Sigmoid colon (tissue), 7 donors: ENCODE data around the gene STK25. TPM values are rescaled to one million over a fixed set of nuclear protein-coding genes. Genes with fewer than 3 reads are reported as not detected.
"Not testable (repeated sequence)": the region's sequence is repeated elsewhere in the genome, so short reads cannot be mapped to it uniquely, and the experiment has no call there.

Source experiments
- DNase-seq: peaks from one replicate; pipeline ENCODE4 v3.0.0-alpha.2; 2019
- H3K27ac ChIP-seq, 4 donors: fragments of 200-600 bp; sonication (generic); one replicate each; pipeline ENCODE4 v1.5.1; 2016 to 2019; ENCODE audit warnings: mild to moderate bottlenecking in 1 of 4
- H3K27me3 ChIP-seq, 3 donors: fragments of 200-600 bp; sonication (generic); one replicate each; pipeline ENCODE4 v1.5.1; 2019; ENCODE audit warnings: mild to moderate bottlenecking in 1 of 3
- H3K36me3 ChIP-seq, 4 donors: fragments of 200-600 bp; sonication (generic); one replicate each; pipeline ENCODE4 v1.5.1; 2016 to 2019
- H3K4me1 ChIP-seq, 4 donors: fragments of 200-600 bp; sonication (generic); one replicate each; pipeline ENCODE4 v1.5.1; 2017 to 2019
- H3K4me3 ChIP-seq, 4 donors: fragments of 200-600 bp; sonication (generic); one replicate each; pipeline ENCODE4 v1.5.1; 2017 to 2019; ENCODE audit warnings: mild to moderate bottlenecking in 2 of 4, moderate library complexity in 1 of 4
- H3K9me3 ChIP-seq, 4 donors: fragments of 200-600 bp in 3 of 4; sonication (generic) in 3 of 4; one replicate each; pipeline versions ENCODE4 v1.5.1 to v1.6.1; 2013 to 2019
- EP300 ChIP-seq, 4 donors: sonication (generic); formaldehyde crosslinking; IDR thresholded peaks; one replicate each; pipeline ENCODE4 v1.6.1; 2017; ENCODE audit warnings: antibody characterized with exemption in 4 of 4
- POLR2A ChIP-seq, 2 donors: fragments of 450-650 bp; IDR thresholded peaks; one replicate each; pipeline ENCODE4 v1.6.1; 2016; ENCODE audit warnings: antibody characterized with exemption in 2 of 2, mild to moderate bottlenecking in 2 of 2, moderate library complexity in 2 of 2
- POLR2AphosphoS5 ChIP-seq, 4 donors: sonication (generic); formaldehyde crosslinking; IDR thresholded peaks; one replicate each; pipeline ENCODE4 v1.6.1; 2017; ENCODE audit warnings: antibody characterized with exemption in 4 of 4
- WGBS, 2 donors: extraction: QIAGEN DNeasy Blood & Tissue Kit; methylation state at CpG; one replicate each; pipeline ENCODE4 v1.1.7; 2013; 5-methylcytosine and 5-hydroxymethylcytosine counted together
- intact Hi-C: fragments of 100-400 bp; cut with DNase I; formaldehyde crosslinking; loops from one replicate; pipeline ENCODE4 v1.15.1; 2023
- polyA plus RNA-seq, 3 donors: library from polyadenylated mRNA; stranded (reverse); fragments of 200-250 nt; gene quantifications; one replicate each; pipeline ENCODE4 v1.2.3, GENCODE V29; 2013
- total RNA-seq, 4 donors: library from RNA; depleted of rRNA; stranded (reverse); fragments of >200 nt; gene quantifications; one replicate each; pipeline ENCODE4 v1.1.0, GENCODE V29; 2016
- TF ChIP-seq, protein P1 (sequence below), 4 experiments: fragments of 450-650 bp in 3 of 4; fragments of 200-600 bp in 1 of 4; IDR thresholded peaks; one replicate each; pipeline ENCODE4 v1.5.1; 2016 to 2019; ENCODE audit warnings: antibody characterized with exemption in 4 of 4, mild to moderate bottlenecking in 3 of 4, moderate library complexity in 2 of 4
- donor health status: healthy with polysubstance abuse.
- donor health status: Bipolar disorder and iron deficiency.
- donor health status: healthy.

The STK25 gene
- total and polyA plus RNA-seq, 7 donors: 77.7 to 266 (median 135) TPM

DNA sequence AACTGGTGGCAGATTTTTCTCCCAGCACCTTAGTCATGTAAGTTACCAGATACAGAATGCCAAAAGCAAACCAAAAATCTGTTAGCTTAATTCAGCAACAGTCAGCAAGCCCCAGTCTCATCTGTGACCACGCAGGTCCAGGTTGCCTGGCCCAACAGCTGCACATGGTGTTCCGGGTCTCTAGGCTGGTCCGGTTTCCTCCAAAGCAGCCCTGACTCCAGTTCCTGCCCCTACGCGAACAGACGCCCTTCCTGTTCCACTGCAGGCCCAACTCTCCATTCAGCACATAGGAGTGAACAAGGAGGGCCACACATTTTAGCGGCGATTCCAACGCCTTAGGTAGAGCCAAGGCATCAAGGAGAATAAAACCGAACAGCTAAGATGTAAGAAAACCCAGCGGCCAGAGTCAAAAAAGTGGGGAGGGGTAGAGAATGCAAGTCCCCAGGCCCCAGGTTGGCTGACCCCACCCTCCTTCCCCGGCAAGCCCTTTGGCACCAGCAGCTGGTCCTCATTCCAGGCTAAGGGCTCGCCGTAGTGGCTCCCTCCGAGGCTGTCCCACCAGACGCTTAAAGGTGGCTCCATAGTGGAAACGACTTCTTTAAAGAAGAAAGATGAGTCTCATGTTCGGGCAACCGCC is 1.5 kb downstream of the STK25 start:
- no peaks in the 10 kb centered on the region for H3K36me3 ChIP-seq
- H3K9me3 ChIP-seq: no peaks in the 10 kb centered on the region
- H3K27ac ChIP-seq: peak overlapping the region; percentile 82 to 91 (median 90)
- TF ChIP-seq POLR2AphosphoS5 (IDR thresholded peaks at IDR 0.05) (no peak), POLR2A (IDR thresholded peaks at IDR 0.05) (no peak), EP300 (IDR thresholded peaks at IDR 0.05) (no peak)
- TF ChIP-seq, protein P1, sequence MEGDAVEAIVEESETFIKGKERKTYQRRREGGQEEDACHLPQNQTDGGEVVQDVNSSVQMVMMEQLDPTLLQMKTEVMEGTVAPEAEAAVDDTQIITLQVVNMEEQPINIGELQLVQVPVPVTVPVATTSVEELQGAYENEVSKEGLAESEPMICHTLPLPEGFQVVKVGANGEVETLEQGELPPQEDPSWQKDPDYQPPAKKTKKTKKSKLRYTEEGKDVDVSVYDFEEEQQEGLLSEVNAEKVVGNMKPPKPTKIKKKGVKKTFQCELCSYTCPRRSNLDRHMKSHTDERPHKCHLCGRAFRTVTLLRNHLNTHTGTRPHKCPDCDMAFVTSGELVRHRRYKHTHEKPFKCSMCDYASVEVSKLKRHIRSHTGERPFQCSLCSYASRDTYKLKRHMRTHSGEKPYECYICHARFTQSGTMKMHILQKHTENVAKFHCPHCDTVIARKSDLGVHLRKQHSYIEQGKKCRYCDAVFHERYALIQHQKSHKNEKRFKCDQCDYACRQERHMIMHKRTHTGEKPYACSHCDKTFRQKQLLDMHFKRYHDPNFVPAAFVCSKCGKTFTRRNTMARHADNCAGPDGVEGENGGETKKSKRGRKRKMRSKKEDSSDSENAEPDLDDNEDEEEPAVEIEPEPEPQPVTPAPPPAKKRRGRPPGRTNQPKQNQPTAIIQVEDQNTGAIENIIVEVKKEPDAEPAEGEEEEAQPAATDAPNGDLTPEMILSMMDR (IDR thresholded peaks at IDR 0.05): no peak
- WGBS, 2 donors: 56 to 66% methylated on average over 19 of the region's 19 CpGs
- peaks cover 0 to 43% (median 40%) of the 10 kb centered on the region in 4 donors for H3K4me1 ChIP-seq
- DNase-seq: no peak
- H3K27me3 ChIP-seq: no peaks in the 10 kb centered on the region
- intact Hi-C loops: loop anchor here (5.0 kb wide), 2 partner anchors 150 to 195 kb away; partner anchors contain the start of genes FARP2 and ING5
- H3K4me3 ChIP-seq: peak overlapping the region; percentile 65 to 99 (median 76)

GRCh38 chr2:241506317-241506716 is 2.1 kb downstream of the STK25 start:
- not testable (repeated sequence) for H3K9me3 ChIP-seq, H3K27ac ChIP-seq, H3K4me3 ChIP-seq, DNase-seq, H3K36me3 ChIP-seq, H3K27me3 ChIP-seq
- WGBS, 2 donors: 97% methylated on average over 11 of the region's 11 CpGs
- peaks cover 0 to 43% (median 40%) of the 10 kb centered on the region in 4 donors for H3K4me1 ChIP-seq
- intact Hi-C loops: loop anchor here (5.0 kb wide), 2 partner anchors 149 to 196 kb away; partner anchors contain the start of genes FARP2 and ING5

- Histone ChIP-seq H3K4me1 (peaks cover 0 to 43% (median 40%) of the 10 kb centered on the region in 4 donors), H3K27ac (no peak overlapping the region), H3K36me3 (peaks cover 0 to 11% (median 2%) of the 10 kb centered on the region in 4 donors), H3K4me3 (no peak overlapping the region), H3K27me3 (no peaks in the 10 kb centered on the region), H3K9me3 (no peaks in the 10 kb centered on the region)
- TF ChIP-seq POLR2AphosphoS5 (IDR thresholded peaks at IDR 0.05) (no peak), EP300 (IDR thresholded peaks at IDR 0.05) (no peak), POLR2A (IDR thresholded peaks at IDR 0.05) (no peak)
- TF ChIP-seq, protein P1 (IDR thresholded peaks at IDR 0.05): no peak
- no peak for DNase-seq
- intact Hi-C loops: loop anchor here (5.0 kb wide), 2 partner anchors 148 to 197 kb away; partner anchors contain the start of genes FARP2 and ING5
- 93 to 94% methylated on average over 7 of the region's 7 CpGs for WGBS, 2 donors
Measured at GRCh38 chr2:241505781-241506201, 2.6 kb downstream of the STK25 start.

GRCh38 chr2:241505086-241505780 is 3.2 kb downstream of the STK25 start:
- WGBS, 2 donors: 84 to 91% methylated on average over 15 of the region's 15 CpGs
- Histone ChIP-seq H3K27me3 (no peaks in the 10 kb centered on the region), H3K27ac (no peak overlapping the region), H3K36me3 (peaks cover 0 to 13% (median 2%) of the 10 kb centered on the region in 4 donors), H3K4me3 (no peak overlapping the region), H3K9me3 (no peaks in the 10 kb centered on the region), H3K4me1 (peaks cover 0 to 43% (median 40%) of the 10 kb centered on the region in 4 donors)
- TF ChIP-seq EP300 (IDR thresholded peaks at IDR 0.05): no peak
- TF ChIP-seq, protein P1 (IDR thresholded peaks at IDR 0.05): no peak
- no peak for TF ChIP-seq POLR2AphosphoS5 (IDR thresholded peaks at IDR 0.05)
- TF ChIP-seq POLR2A (IDR thresholded peaks at IDR 0.05): no peak
- DNase-seq: no peak
- intact Hi-C loops: loop anchor here (5.0 kb wide), 2 partner anchors 148 to 197 kb away; partner anchors contain the start of genes FARP2 and ING5

GRCh38 chr2:241503776-241504392 is 4.5 kb downstream of the STK25 start:
- Histone ChIP-seq H3K9me3 (no peaks in the 10 kb centered on the region), H3K27ac (no peak overlapping the region), H3K36me3 (peaks cover 0 to 24% (median 3%) of the 10 kb centered on the region in 4 donors), H3K27me3 (no peaks in the 10 kb centered on the region), H3K4me1 (peaks cover 0 to 33% (median 28%) of the 10 kb centered on the region in 4 donors), H3K4me3 (no peak overlapping the region)
- intact Hi-C loops: no loop called here
- 87 to 90% methylated on average over 12 of the region's 12 CpGs for whole genome bisulfite sequencing, 2 donors
- TF ChIP-seq, protein P1 (IDR thresholded peaks at IDR 0.05): no peak
- TF ChIP-seq POLR2AphosphoS5 (IDR thresholded peaks at IDR 0.05): no peak
- TF ChIP-seq EP300 (IDR thresholded peaks at IDR 0.05): no peak
- TF ChIP-seq POLR2A (IDR thresholded peaks at IDR 0.05): no peak
- no peak for DNase-seq
